GM12891 (cell line): ENCODE measurements around the gene TNPO1.

ENCODE experiments used
- DNase-seq: peaks from one replicate; pipeline ENCODE4 v3.0.0; 2011; ENCODE audit warnings: low spot score; ENCODE audit not compliant: insufficient read length
- FAIRE-seq: peaks from 2 replicates; lab custom pipeline; 2011; peaks lifted over from hg19 to GRCh38; lab: Jason Lieb, UNC
- POLR2A ChIP-seq: IDR thresholded peaks from 2 replicates; pipeline ENCODE4 v1.6.1; 2011; ENCODE audit warnings: low read depth, low read length, control low read depth
- POLR2AphosphoS5 ChIP-seq: IDR thresholded peaks from 2 replicates; pipeline ENCODE4 v1.6.1; 2011; ENCODE audit warnings: low read depth, low read length, control low read depth
- POU2F2 ChIP-seq: IDR thresholded peaks from 2 replicates; pipeline ENCODE4 v1.6.1; 2011; ENCODE audit warnings: low read depth, mild to moderate bottlenecking, control low read depth, low read length, moderate library complexity
- SPI1 ChIP-seq: IDR thresholded peaks from 2 replicates; pipeline ENCODE4 v1.6.1; 2011; ENCODE audit warnings: low read depth, low read length, control low read depth

TNPO1 gene

DNA sequence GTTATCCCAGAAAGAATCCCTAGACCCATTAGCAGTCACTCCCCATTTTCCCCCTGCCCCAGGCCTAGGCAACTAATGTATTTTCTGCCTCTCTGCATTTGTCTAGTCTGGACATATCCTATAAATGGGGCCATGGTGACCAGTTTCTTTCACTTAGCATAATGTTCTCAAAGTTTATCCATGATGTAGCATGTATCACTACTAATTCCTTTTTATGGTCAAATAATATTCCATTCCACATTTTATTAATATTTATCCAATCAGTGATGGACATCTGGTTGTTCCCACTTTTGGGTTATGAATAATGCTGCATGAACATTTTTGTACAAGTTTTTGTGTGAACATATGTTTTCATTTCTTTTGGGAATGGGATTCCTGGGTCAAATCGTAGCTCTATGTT is 140.9 kb downstream of the TNPO1 start:
- TF ChIP-seq POLR2A = no peak
- no peak for TF ChIP-seq SPI1
- no peak for FAIRE-seq
- DNase-seq = no peak

GRCh38 chr5:72959257-72959656 is 142.8 kb downstream of the TNPO1 start:
- no peak for FAIRE-seq
- no peak for DNase-seq

More at GRCh38 chr5:72959257-72959656, 142.8 kb downstream of the TNPO1 start:
- TF ChIP-seq POU2F2 (no peak), POLR2A (no peak), POLR2AphosphoS5 (no peak)
